Keratinocyte (primary cell): ENCODE results near the gene ABL2. TPM values are rescaled to one million over a fixed set of nuclear protein-coding genes. Genes with fewer than 3 reads are reported as not detected.
A peak's percentile ranks its signal among the peaks of the same experiment; 100 is the strongest.

ENCODE experiments used
- DNase-seq: peaks from one replicate; pipeline ENCODE4 v3.0.0-alpha.2; 2011; ENCODE audit warnings: low read depth, missing footprints, low spot score
- FAIRE-seq: peaks from 2 replicates; lab custom pipeline; 2011; peaks lifted over from hg19 to GRCh38; lab: Jason Lieb, UNC
- H2AFZ ChIP-seq: 2 replicates; pipeline ENCODE4 v1.6.0; 2012; ENCODE audit warnings: low read length, control low read depth, inconsistent platforms; ENCODE audit not compliant: control insufficient read depth
- H3K27ac ChIP-seq: 2 replicates; pipeline ENCODE4 v1.5.1; 2011; ENCODE audit warnings: low read length; ENCODE audit not compliant: control insufficient read depth, insufficient read depth
- H3K27me3 ChIP-seq: 3 replicates; pipeline ENCODE4 v1.6.0; 2011; ENCODE audit warnings: low read length; ENCODE audit not compliant: control insufficient read depth, insufficient read depth; ENCODE audit errors: extremely low read depth
- H3K36me3 ChIP-seq, 2 experiments: 2 replicates in 1 of 2; 3 replicates in 1 of 2; pipeline ENCODE4 v1.5.1; 2011; ENCODE audit warnings: low read length in 2 of 2, mild to moderate bottlenecking in 1 of 2; ENCODE audit not compliant: control insufficient read depth in 2 of 2, insufficient read depth in 2 of 2; ENCODE audit errors: extremely low read depth in 1 of 2
- H3K4me1 ChIP-seq: 3 replicates; pipeline ENCODE4 v1.5.1; 2011; ENCODE audit warnings: low read length; ENCODE audit not compliant: control insufficient read depth, insufficient read depth; ENCODE audit errors: extremely low read depth
- H3K4me2 ChIP-seq: 3 replicates; pipeline ENCODE4 v1.6.0; 2011; ENCODE audit warnings: low read depth, low read length; ENCODE audit not compliant: control insufficient read depth, insufficient read depth; ENCODE audit errors: extremely low read depth
- H3K4me3 ChIP-seq, 3 experiments: fragments of 200-600 bp in 1 of 3; sonication (generic) in 1 of 3; 2 replicates in 2 of 3; 3 replicates in 1 of 3; pipeline ENCODE4 v1.5.1; 2011 to 2016; ENCODE audit warnings: low read length in 3 of 3, mild to moderate bottlenecking in 3 of 3, control low read depth in 2 of 3, inconsistent platforms in 1 of 3, low read depth in 1 of 3, mixed read lengths in 1 of 3, mixed run types in 1 of 3, moderate library complexity in 1 of 3; ENCODE audit not compliant: control insufficient read depth in 2 of 3, insufficient read depth in 2 of 3; ENCODE audit errors: extremely low read depth in 1 of 3
- H3K79me2 ChIP-seq: 2 replicates; pipeline ENCODE4 v1.6.0; 2012; ENCODE audit warnings: low read length; ENCODE audit not compliant: control insufficient read depth, insufficient read depth
- H3K9ac ChIP-seq: 3 replicates; pipeline ENCODE4 v1.6.0; 2011; ENCODE audit warnings: low read length; ENCODE audit not compliant: control insufficient read depth, insufficient read depth; ENCODE audit errors: extremely low read depth
- H3K9me1 ChIP-seq: 3 replicates; pipeline ENCODE4 v1.6.0; 2011; ENCODE audit warnings: low read length; ENCODE audit not compliant: control insufficient read depth, insufficient read depth; ENCODE audit errors: extremely low read depth
- H3K9me3 ChIP-seq: 2 replicates; pipeline ENCODE4 v1.5.1; 2012; ENCODE audit warnings: low read depth, low read length; ENCODE audit not compliant: control insufficient read depth
- H4K20me1 ChIP-seq: 3 replicates; pipeline ENCODE4 v1.6.0; 2011; ENCODE audit warnings: low read length; ENCODE audit not compliant: control insufficient read depth, insufficient read depth; ENCODE audit errors: extremely low read depth
- CTCF ChIP-seq, 3 experiments: IDR thresholded peaks in 1 of 3; conservative IDR thresholded peaks in 1 of 3; optimal IDR thresholded peaks in 1 of 3; 2 replicates in 2 of 3; 3 replicates in 1 of 3; pipeline versions ENCODE3 to v1.5.1; 2011; ENCODE audit warnings: low read length in 3 of 3, mild to moderate bottlenecking in 3 of 3, moderate library complexity in 2 of 3, control low read depth in 1 of 3, inconsistent platforms in 1 of 3; ENCODE audit not compliant: insufficient read depth in 2 of 3; ENCODE audit errors: extremely low read depth in 1 of 3
- EZH2 ChIP-seq: IDR thresholded peaks from one replicate; pipeline ENCODE4 v1.6.1; 2012; ENCODE audit warnings: inconsistent platforms, mild to moderate bottlenecking, low read length, moderate library complexity
- dilution Hi-C: fragments of 300-500 bp; cut with MboI; formaldehyde crosslinking; loops from one replicate; pipeline ENCODE4 v1.7.0; 2020; ENCODE audit warnings: low sequenced_read_pairs; ENCODE audit not compliant: extremely low pct_ligation_motif_present
- polyA plus RNA-seq, 5 experiments: library from polyadenylated mRNA; depleted of rRNA in 3 of 5; stranded (reverse) in 3 of 5; stranded (forward) in 1 of 5; unstranded in 1 of 5; fragments of >200 nt; gene quantifications; 1 replicate in 1 of 5; 2 replicates in 3 of 5; 3 replicates in 1 of 5; pipeline versions ENCODE4 v1.2.1 to v1.2.3, GENCODE V29; 2011 to 2012; ENCODE audit warnings: missing spikeins in 2 of 5, low read depth in 1 of 5, low replicate concordance in 1 of 5

The ABL2 gene
- polyA plus RNA-seq, 1 donor (not counting 4 experiments of a cell fraction or from before 2014, with no cell fraction given), result 37.6 TPM

- Histone ChIP-seq H3K4me1 (peaks cover 17% of the 10 kb centered on the region), H3K27me3 (no peaks in the 10 kb centered on the region), H3K27ac (no peak overlapping the region), H3K79me2 (no peaks in the 10 kb centered on the region), H3K9ac (no peak overlapping the region), H2AFZ (no peak overlapping the region), H3K9me3 (no peaks in the 10 kb centered on the region), H3K4me3 (no peak overlapping the region), H4K20me1 (no peaks in the 10 kb centered on the region), H3K36me3 (no peaks in the 10 kb centered on the region), H3K4me2 (no peak overlapping the region), H3K9me1 (no peaks in the 10 kb centered on the region)
- dilution Hi-C loops, result no loop called here
- no peak for TF ChIP-seq CTCF (optimal IDR thresholded peaks at IDR 0.05 in 1 of 3, IDR thresholded peaks at IDR 0.05 in 1 of 3, conservative IDR thresholded peaks at IDR 0.05 in 1 of 3; ENCODE audit: extremely low read depth in 1 of 3, insufficient read depth in 2 of 3, low read length in 3 of 3)
- TF ChIP-seq EZH2, result no peak
- no peak for FAIRE-seq
- no peak for DNase-seq
These were observed 7.7 kb upstream of the ABL2 start for GRCh38 chr1:179237222-179237621.

- Histone ChIP-seq H3K4me3 (no peak overlapping the region), H3K9ac (no peak overlapping the region), H3K9me3 (no peaks in the 10 kb centered on the region), H3K4me1 (peaks cover 31% of the 10 kb centered on the region), H3K9me1 (no peaks in the 10 kb centered on the region), H3K27me3 (no peaks in the 10 kb centered on the region), H3K79me2 (no peaks in the 10 kb centered on the region), H3K27ac (peak overlapping the region; percentile 31), H3K4me2 (no peak overlapping the region), H3K36me3 (no peaks in the 10 kb centered on the region), H2AFZ (peak overlapping the region; percentile 30), H4K20me1 (no peaks in the 10 kb centered on the region)
- dilution Hi-C loops, result no loop called here
- FAIRE-seq (peak; percentile 58), DNase-seq (no peak)
- TF ChIP-seq CTCF (optimal IDR thresholded peaks at IDR 0.05 in 1 of 3, IDR thresholded peaks at IDR 0.05 in 1 of 3, conservative IDR thresholded peaks at IDR 0.05 in 1 of 3; ENCODE audit: extremely low read depth in 1 of 3, insufficient read depth in 2 of 3, low read length in 3 of 3) (no peak), EZH2 (no peak)
These were observed 5.4 kb upstream of the ABL2 start for GRCh38 chr1:179234863-179235262.
